Loucy (cell line): ENCODE results near the gene ICOSLG.
"Not testable (repeated sequence)": the region's sequence is repeated elsewhere in the genome, so short reads cannot be mapped to it uniquely, and the experiment has no call there.

Experiments
- H2AFZ ChIP-seq: fragments of 200-600 bp; sonication (generic); 2 replicates; pipeline ENCODE4 v1.6.0; 2016; ENCODE audit warnings: antibody characterized with exemption, mild to moderate bottlenecking, low read length, moderate library complexity
- H3F3A ChIP-seq: fragments of 200-600 bp; 2 replicates; pipeline ENCODE4 v1.6.0; 2016; ENCODE audit warnings: antibody characterized with exemption, low read depth, mild to moderate bottlenecking
- H3K27me3 ChIP-seq: fragments of 200-600 bp; sonication (generic); 2 replicates; pipeline ENCODE4 v1.6.1; 2014; ENCODE audit warnings: low read length, mild to moderate bottlenecking; ENCODE audit not compliant: insufficient read depth, poor library complexity, severe bottlenecking
- H3K36me3 ChIP-seq: fragments of 200-600 bp; sonication (generic); 2 replicates; pipeline ENCODE4 v1.6.1; 2016; ENCODE audit warnings: low read length; ENCODE audit not compliant: insufficient read depth
- H3K4me1 ChIP-seq: fragments of 200-600 bp; sonication (generic); 2 replicates; pipeline ENCODE4 v1.5.1; 2014; ENCODE audit warnings: low read length, mild to moderate bottlenecking; ENCODE audit not compliant: insufficient read depth, poor library complexity, severe bottlenecking
- H3K4me2 ChIP-seq: fragments of 200-600 bp; sonication (generic); 2 replicates; pipeline ENCODE4 v1.6.0; 2014; ENCODE audit warnings: antibody characterized with exemption, low read length, low read depth, mild to moderate bottlenecking; ENCODE audit not compliant: poor library complexity, severe bottlenecking
- H3K4me3 ChIP-seq: fragments of 200-600 bp; sonication (generic); 2 replicates; pipeline ENCODE4 v1.5.1; 2014; ENCODE audit warnings: low read length, mild to moderate bottlenecking, mixed read lengths; ENCODE audit not compliant: poor library complexity, severe bottlenecking
- H3K79me2 ChIP-seq: fragments of 200-600 bp; sonication (generic); 2 replicates; pipeline ENCODE4 v1.6.1; 2014; ENCODE audit warnings: low read length; ENCODE audit not compliant: insufficient read depth
- H3K9ac ChIP-seq: fragments of 200-600 bp; sonication (generic); 2 replicates; pipeline ENCODE4 v1.6.0; 2014; ENCODE audit warnings: mild to moderate bottlenecking, low read depth, low read length, moderate library complexity; ENCODE audit not compliant: poor library complexity, severe bottlenecking
- H3K9me2 ChIP-seq: fragments of 200-600 bp; sonication (generic); replicated peaks from 2 replicates; pipeline ENCODE4 v1.6.1; 2016; ENCODE audit warnings: low read depth, low read length, mixed read lengths
- H3K9me3 ChIP-seq: fragments of 200-600 bp; sonication (generic); 2 replicates; pipeline ENCODE4 v1.6.1; 2014; ENCODE audit warnings: mild to moderate bottlenecking, antibody characterized with exemption, low read length, low read depth; ENCODE audit not compliant: insufficient read depth
- H4K20me1 ChIP-seq: fragments of 200-600 bp; sonication (generic); 2 replicates; pipeline ENCODE4 v1.6.0; 2014; ENCODE audit warnings: antibody characterized with exemption, low read length, mild to moderate bottlenecking; ENCODE audit not compliant: insufficient read depth, poor library complexity, severe bottlenecking

ICOSLG gene

GRCh38 chr21:44241281-44241680, 538 bp upstream of the ICOSLG start:
- H3K4me2 ChIP-seq, H3K27me3 ChIP-seq: not testable (repeated sequence)

GRCh38 chr21:44240353-44240752, 390 bp downstream of the ICOSLG start:
- H3F3A ChIP-seq, H3K4me3 ChIP-seq, H3K4me1 ChIP-seq, H3K27me3 ChIP-seq, H4K20me1 ChIP-seq, H3K9ac ChIP-seq, H2AFZ ChIP-seq, H3K4me2 ChIP-seq, H3K9me2 ChIP-seq, H3K79me2 ChIP-seq, H3K9me3 ChIP-seq, H3K36me3 ChIP-seq: not testable (repeated sequence)

More at GRCh38 chr21:44241281-44241680, 538 bp upstream of the ICOSLG start:
- not testable (repeated sequence) for H2AFZ ChIP-seq, H3K9me3 ChIP-seq, H3F3A ChIP-seq, H3K9ac ChIP-seq, H3K4me1 ChIP-seq, H3K9me2 ChIP-seq, H3K79me2 ChIP-seq, H4K20me1 ChIP-seq, H3K4me3 ChIP-seq, H3K36me3 ChIP-seq

GRCh38 chr21:44229561-44229960, 11.2 kb downstream of the ICOSLG start:
- H3K9me2 ChIP-seq, H3K79me2 ChIP-seq, H3K4me2 ChIP-seq, H3K9me3 ChIP-seq, H3F3A ChIP-seq, H3K27me3 ChIP-seq, H3K4me3 ChIP-seq, H2AFZ ChIP-seq, H3K9ac ChIP-seq, H4K20me1 ChIP-seq, H3K4me1 ChIP-seq, H3K36me3 ChIP-seq: not testable (repeated sequence)

- not testable (repeated sequence) for H3K36me3 ChIP-seq, H3K9ac ChIP-seq, H3K4me3 ChIP-seq, H3K4me2 ChIP-seq, H3K79me2 ChIP-seq, H3K9me2 ChIP-seq, H3K4me1 ChIP-seq, H3K9me3 ChIP-seq, H4K20me1 ChIP-seq, H3K27me3 ChIP-seq, H2AFZ ChIP-seq, H3F3A ChIP-seq
Observed at GRCh38 chr21:44228109-44228508, 12.6 kb downstream of the ICOSLG start.

- H3K79me2 ChIP-seq, H3K36me3 ChIP-seq, H2AFZ ChIP-seq, H3K9ac ChIP-seq, H4K20me1 ChIP-seq, H3F3A ChIP-seq, H3K4me1 ChIP-seq, H3K9me3 ChIP-seq, H3K9me2 ChIP-seq, H3K4me3 ChIP-seq, H3K27me3 ChIP-seq, H3K4me2 ChIP-seq: not testable (repeated sequence)
Observed at GRCh38 chr21:44227614-44228013, 13.1 kb downstream of the ICOSLG start.

- H3K4me1 ChIP-seq, H2AFZ ChIP-seq, H3K4me3 ChIP-seq, H3K27me3 ChIP-seq, H3K4me2 ChIP-seq, H3K36me3 ChIP-seq, H3K79me2 ChIP-seq, H4K20me1 ChIP-seq, H3F3A ChIP-seq, H3K9me2 ChIP-seq, H3K9me3 ChIP-seq, H3K9ac ChIP-seq: not testable (repeated sequence)
Observed at GRCh38 chr21:44225605-44226004, 15.1 kb downstream of the ICOSLG start.

GRCh38 chr21:44223334-44223733, 17.4 kb downstream of the ICOSLG start:
- H3K79me2 ChIP-seq, H3K4me1 ChIP-seq, H2AFZ ChIP-seq, H3K9me2 ChIP-seq, H3K4me3 ChIP-seq, H4K20me1 ChIP-seq, H3F3A ChIP-seq, H3K4me2 ChIP-seq, H3K9ac ChIP-seq, H3K27me3 ChIP-seq, H3K36me3 ChIP-seq, H3K9me3 ChIP-seq: not testable (repeated sequence)

- H3K4me3 ChIP-seq, H2AFZ ChIP-seq, H4K20me1 ChIP-seq, H3K4me1 ChIP-seq, H3K4me2 ChIP-seq, H3K9me2 ChIP-seq, H3F3A ChIP-seq, H3K9ac ChIP-seq, H3K27me3 ChIP-seq, H3K36me3 ChIP-seq, H3K79me2 ChIP-seq, H3K9me3 ChIP-seq: not testable (repeated sequence)
Observed at GRCh38 chr21:44220674-44221073, 20.1 kb downstream of the ICOSLG start.
